GM18498 (cell line): ENCODE results near the gene MAP3K12.
A peak's percentile ranks its signal among the peaks of the same experiment; 100 is the strongest.
"Not testable (repeated sequence)": the region's sequence is repeated elsewhere in the genome, so short reads cannot be mapped to it uniquely, and the experiment has no call there.

Experiments used
- ATAC-seq: cut with Tn5 transposase; IDR thresholded peaks from one replicate; pipeline ENCODE4 v1.9.1; 2021; ENCODE audit warnings: mild to moderate bottlenecking, moderate library complexity; ENCODE audit not compliant: unreplicated experiment

MAP3K12 gene

DNA sequence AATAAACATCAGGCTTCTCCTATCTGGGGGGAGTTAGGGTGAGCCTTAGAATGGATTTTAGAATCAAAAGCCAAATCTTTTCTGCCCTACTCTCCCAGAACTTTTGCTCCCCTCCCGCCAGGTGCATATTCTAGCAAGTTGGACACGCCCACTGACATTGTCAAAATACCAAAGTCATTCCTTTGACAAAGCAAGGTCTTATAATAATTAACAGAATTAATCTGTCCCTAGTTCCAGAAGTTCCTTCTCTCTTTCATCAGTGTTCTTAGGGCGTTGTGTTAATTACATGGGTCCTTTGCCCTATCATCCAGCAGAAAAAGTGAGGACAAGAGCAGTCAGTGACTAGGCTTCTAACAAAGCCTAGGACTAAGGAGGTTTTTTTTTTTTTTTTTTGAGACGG lies 55.3 kb downstream of the MAP3K12 start:
- no peak for ATAC-seq

DNA sequence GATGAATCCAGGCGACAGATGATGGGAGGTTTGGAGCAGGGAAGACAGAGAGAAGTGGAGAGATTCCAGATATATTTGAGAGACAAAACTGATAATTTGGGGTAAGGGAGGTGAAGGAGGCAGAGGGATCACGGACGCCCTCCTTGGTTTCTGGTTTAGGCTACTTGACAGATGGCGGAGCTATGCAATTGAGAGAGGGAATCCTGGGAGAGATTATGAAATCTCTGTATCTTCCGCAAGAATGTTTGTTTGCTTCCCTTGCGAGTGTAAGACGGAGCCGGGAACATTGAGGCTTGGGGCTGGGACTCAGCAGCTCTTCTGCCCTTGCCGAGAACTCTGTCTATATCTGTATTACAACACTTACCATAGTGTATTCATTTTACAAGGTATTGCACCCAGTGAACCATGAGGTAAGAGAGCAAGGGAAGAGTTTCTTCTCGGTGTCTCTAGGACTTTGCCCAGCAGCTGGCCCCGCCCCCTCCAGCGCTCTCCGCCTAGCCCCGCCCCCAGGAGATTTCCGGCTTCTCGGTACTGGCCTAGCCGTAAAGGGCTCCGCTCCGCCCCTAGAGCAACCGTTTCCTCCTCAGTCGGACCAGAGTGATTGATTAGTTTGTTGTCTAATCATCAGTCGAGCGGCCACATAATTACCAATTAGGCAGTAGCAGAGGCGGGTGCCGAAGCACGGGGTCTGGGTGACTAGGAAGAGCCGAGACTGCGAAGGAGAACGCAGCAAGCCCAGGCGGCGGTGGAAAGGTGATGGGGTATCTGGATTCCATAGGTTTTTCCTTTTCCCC lies 58.0 kb downstream of the MAP3K12 start, which contains the start of gene PRR13:
TSS of gene PRR13 (plus strand) at position 695 of the 794 bp plus-strand sequence. CDS start 981 bp downstream, outside the sequence.
- ATAC-seq = peak; percentile 96

DNA sequence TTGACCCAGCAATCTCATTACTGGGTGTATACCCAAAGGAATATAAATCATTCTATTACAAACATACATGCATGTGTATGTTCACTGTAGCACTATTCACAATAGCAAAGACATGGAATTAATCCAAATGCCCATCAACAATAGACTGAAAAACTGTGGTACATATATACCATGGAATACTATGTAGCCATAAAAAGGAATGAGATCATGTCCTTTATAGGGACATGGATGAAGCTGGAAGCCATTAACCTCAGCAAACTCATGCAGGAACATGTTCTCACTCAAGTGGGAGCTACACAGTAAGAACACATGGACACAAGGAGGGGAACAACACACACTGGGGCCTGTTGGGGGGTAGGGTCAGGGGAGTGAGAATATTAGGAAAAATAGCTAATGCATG lies 59.7 kb downstream of the MAP3K12 start:
- not testable (repeated sequence) for ATAC-seq

DNA sequence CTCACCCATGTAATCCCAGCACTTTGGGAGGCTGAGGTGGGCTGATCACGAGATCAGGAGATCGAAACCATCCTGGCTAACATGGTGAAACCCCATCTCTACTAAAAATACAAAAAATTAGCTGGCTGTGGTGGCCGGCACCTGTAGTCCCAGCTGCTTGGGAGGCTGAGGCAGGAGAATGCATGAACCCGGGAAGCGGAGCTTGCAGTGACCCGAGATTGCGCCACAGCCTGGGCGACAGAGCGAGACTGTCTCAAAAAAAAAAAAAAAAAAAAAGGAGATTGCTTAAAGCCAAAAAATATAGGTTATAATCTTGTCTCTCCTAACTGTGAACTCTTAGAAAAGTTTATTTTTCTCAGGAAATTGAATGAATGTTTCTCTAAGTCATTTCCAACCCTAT lies 63.9 kb downstream of the MAP3K12 start:
- not testable (repeated sequence) for ATAC-seq

DNA sequence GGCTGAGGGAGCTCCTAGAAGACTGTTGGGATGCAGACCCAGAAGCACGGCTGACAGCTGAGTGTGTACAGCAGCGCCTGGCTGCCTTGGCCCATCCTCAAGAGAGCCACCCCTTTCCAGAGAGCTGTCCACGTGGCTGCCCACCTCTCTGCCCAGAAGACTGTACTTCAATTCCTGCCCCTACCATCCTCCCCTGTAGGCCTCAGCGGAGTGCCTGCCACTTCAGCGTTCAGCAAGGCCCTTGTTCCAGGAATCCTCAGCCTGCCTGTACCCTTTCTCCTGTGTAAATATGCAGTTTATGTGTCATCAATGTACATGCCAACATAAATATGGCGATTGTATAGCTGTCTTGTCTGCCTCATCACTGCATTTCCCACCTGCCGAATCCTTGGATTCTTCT lies 68.1 kb downstream of the MAP3K12 start:
- no peak for ATAC-seq

DNA sequence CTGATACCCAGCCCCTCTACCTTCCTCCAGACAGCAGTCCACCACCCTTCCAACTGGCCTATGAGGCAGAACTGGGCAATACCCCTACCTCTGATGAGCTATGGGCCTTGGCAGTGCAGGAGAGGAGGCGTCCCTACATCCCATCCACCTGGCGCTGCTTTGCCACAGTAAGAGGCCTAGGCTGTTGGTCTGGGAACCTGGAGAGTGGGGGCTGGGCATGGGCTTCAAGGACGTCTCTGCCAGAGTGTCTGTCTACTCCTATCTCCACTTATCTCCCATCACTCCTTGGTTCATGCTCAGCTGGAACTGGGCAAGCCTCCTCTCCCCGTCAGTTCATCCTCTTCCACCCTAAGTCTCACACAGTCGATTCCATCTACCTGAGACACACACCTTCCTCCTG lies 69.1 kb downstream of the MAP3K12 start:
- no peak for ATAC-seq
